Suppressor macrophage treated with lipopolysaccharide for 1 hour (primary cell): ENCODE results near the gene ADAT3.

ENCODE experiments used
- DNase-seq, 3 donors: peaks; one replicate each; pipeline ENCODE4 v3.0.0-alpha.2; 2020 to 2022

ADAT3 gene

DNA sequence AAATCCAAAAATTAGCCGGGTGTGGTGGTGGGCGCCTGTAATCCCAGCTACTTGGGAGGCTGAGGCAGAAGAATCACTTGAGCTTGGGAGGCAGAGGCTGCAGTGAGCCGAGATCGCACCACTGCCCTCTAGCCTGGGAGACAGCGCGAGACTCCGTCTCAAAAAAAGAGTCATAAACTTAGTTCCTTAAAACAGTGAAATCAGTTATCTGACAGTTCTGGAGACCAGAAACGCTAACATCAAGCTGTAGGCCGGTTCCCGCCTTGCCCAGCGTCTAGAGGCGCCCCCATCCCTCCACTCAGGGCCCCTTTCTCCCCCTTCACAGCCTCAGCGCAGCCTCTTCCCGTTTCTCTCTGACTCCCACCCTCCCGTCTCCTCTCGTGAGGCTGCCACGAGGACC, 11.9 kb downstream of the ADAT3 start:
- no peak for DNase-seq

DNA sequence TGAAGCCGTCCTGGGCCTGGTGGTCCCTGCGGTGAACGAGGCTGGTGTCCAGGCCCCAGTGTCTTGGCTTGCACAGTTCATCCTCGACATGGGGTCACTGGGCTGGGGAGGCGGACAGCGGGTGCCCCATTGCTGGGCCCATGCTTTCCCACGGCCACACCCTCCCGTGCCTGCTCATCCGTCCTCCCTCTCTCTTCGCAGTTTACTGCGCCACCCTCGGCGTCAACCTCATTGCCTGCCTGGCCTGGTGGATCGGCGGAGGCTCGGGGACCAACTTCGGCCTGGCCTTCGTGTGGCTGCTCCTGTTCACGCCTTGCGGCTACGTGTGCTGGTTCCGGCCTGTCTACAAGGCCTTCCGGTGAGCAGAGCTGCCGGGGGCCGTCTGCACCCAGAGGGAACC, 12.7 kb downstream of the ADAT3 start:
- DNase-seq = no peak

DNA sequence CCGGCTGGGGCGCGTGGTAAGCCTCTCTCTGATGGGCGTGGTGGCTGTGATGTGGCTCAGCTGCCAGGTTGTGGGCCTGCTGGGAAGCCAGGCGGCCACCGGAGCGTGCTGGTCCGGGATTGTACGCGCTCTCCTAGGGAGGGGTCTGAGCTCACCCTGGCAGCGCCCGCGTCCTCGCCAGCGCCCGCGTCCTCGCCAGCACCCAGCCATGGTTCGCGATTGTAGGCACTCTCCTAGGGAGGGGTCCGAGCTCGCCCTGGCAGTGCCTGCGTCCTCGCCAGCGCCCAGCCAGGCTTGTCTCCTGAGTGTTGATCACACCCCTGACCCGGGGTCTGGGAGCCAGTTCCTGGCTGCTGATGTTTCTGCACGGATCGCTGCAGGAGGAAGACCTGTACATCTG, 13.8 kb downstream of the ADAT3 start:
- no peak for DNase-seq

DNA sequence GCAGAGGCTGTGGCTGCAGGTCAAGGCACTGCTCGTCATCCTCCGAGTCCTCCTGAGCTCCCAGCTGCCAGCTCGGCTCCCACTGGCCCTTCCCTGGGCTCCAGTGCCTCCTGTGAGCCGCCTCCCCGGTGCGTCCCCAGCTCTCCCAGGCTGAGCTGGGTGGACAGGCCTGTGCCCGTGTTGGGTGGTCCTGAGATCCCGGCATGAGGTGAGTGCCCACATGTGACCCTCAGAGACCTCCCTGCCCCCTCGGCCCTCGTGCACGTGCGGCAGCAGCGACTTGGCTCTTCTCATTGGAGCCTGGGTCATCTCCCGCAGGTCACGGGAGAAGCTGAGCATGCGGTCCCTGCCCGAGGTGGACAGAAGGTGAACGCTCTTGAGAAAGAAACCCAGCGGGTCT, 15.4 kb downstream of the ADAT3 start:
- no peak for DNase-seq

DNA sequence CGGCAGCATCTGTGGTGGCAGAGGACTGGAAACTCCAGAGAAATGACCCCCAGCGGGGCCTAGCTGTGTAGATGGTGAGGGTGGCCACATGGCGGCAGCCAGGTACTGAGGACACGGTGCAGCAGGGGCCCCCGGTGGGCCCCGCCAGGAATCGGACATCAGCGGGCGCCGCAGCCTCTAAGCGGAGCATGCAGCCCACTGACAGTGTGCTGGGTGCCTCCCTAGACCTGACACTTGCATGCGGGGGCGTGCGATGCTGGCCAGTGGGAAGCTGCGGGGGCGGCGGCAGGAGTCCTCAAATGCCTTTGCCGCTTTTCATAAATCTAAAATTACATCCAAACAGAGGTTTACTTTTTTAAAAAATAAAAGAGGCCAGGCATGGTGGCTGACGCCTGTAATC, 16.1 kb downstream of the ADAT3 start:
- no peak for DNase-seq

DNA sequence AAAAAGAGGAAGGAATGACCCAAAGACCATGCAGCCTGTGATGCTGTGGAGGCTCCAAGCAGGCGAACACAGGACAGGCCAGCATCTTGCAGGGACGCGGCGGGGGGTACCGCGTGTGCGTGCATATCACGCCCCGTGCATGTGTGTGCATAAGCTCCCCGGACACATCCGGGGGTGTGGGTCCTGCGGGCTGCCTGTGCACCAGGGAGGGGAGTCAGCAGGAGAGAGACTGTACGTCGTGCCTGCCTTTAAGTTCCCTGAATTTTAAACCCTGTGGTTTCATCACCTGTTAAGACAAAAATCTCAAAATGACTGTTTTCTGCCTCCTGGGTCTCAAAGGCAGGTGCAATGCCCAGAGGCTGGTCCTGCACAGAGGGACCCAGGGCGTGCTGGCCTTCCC, 16.6 kb downstream of the ADAT3 start:
- no peak for DNase-seq

DNA sequence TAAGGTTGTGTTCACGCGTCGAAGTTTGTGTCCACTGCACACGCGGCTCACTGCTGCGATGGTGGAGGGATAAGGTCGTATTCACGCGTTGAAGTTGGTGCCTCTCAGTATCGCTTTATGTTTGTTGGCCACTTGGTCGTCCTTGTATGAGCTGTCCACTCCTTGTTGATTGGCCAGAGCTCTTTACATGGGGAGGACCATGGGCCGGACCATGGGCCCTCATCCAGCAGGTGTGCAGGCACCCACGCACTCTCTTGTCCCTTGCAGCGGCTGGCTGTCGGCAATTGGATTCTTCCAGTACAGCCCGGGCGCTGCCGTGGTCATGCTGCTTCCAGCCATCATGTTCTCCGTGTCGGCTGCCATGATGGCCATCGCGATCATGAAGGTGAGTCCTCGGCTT, 17.6 kb downstream of the ADAT3 start:
- no peak for DNase-seq

DNA sequence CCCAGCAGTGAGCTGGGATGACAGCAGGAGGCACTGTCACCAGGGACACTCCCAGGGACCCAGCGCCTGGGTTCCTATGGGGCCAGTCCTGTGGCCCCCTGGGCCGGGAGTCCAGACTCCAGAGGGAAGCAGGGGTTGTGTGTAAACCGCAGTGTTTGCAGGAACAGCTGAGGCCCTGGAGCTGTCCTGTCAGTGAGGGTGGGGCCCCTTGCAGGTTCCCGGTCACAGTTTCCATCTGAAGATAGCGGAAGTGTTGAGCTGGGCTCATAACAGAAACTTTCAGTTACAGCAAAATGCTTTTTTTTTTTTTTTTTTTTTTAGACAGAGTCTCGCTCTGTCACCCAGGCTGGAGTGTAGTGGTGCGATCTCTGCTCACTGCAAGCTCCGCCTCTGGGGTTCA, 18.1 kb downstream of the ADAT3 start:
- DNase-seq = peak; percentile 54 to 72 (median 56)

DNA sequence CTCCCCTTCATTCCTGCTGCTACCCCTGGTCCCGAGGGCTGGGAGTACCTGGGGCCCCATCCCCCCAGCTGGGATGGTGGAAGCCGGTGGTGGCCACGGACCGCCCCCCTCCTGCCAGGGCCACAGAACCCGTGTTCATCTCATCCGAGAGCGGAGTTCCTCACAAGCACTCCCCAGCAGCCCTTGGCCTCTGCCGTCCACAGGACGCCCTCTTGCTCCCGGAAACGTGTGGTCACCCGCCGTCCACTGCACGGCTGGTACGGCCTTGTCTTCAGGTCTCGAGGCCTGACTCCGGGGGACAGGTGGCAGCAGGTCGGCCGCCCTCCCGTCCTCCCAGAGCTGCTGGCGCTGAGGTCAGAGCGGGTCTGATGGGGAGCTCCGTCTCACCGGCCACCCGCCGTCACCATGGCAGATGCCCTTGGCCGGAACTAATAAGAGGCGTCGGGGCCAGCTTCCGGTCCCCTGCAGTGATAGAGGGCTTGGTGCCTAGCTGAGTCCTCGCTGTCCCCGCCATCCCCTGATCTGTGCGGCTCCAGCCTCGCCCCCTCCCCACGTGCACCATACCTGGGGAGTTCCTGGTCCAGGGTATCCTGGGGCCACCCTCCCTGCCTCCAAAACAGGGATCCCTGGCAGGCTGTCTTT, 19.2 kb downstream of the ADAT3 start:
- DNase-seq = no peak

DNA sequence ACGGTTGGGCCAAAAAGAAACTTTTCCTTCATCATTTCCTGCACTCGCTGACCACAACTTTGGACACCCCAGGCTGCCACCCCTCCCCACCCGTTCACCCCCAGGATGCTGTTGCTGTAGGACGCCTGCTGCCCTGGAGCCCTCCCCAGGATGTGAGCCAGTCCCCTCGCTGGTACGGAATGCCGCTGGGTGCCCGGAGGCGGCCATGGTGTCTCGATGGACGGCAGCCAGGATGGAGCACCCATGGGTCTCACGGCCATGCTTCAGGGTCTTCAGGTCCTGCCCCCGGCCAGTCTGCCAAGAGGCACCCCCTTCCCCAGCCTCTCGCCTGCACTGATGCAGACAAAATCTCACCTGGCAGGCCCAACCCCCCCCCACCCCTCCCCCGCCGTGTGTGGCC, 20.3 kb downstream of the ADAT3 start:
- DNase-seq = no peak

DNA sequence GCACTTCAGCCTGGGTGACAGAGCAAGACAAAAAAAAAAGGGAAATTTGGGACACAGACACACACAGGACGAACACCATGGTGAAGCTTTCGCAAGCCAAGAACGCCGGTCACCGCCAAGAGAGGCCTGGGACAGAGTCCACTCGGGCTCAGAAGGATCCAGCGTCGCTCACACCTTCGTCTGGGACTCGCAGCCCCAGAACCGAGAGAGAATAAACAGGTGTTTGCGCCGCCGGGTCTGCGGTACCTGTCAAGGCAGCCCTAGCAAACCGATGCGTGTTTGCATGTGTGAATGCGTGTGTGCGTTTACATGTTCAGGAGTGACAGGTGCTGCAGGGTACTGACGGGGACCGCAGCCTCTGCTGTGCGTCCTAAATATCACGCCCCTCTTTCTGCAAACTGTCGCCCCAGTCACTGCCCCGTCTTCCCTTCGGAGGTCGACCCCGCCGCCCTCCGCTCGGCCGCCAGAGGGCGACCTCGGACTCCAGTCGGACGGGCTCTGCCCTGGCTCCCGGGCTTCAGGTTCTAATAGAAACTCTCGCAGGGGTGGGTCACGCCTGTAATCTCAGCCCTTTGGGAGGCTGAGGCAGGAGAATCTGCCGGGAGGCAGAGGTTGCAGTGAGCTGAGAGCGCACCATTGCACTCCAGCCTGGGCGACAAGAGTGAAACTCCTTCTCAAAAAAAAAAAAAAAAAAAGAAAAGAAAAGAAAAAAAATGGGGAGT, 24.0 kb downstream of the ADAT3 start:
- peak; percentile 89 to 94 (median 92) for DNase-seq

DNA sequence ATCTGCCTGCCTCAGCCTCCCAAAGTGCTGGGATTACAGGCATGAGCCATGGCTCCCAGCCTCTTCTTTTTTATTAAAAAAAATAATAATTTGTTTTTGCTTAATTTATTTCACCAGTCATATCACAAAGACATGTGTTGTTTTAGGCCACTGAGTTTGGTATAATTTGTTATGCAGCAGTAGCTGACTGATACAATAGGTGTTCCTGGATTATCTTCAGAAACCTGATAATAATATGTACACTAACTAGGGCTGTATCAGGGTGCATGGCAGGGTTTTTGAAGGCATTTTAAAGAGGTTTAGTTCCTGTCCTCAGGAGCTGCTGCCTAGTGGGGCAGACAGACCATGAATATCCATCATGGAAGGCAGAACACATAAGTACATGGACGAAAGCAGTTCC, 26.2 kb downstream of the ADAT3 start:
- DNase-seq = no peak

DNA sequence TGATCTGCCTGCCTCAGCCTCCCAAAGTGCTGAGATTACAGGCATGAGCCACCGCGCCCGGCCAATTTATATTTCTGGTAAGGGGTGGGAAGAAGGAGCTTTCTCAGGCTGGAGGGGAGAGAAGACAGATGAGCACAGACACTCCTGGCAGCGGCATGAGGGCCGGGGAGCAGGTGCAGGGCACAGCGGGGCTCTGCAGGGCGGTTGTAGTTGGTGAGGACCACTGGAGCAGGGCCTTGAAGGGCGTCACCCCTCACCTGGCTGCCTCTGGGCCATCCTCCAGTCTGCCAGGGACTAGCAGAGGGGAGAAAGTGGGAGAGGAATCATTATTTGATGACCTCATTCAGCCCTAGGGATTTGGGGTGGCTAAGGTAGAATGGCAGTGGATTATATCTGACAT, 27.2 kb downstream of the ADAT3 start:
- no peak for DNase-seq

DNA sequence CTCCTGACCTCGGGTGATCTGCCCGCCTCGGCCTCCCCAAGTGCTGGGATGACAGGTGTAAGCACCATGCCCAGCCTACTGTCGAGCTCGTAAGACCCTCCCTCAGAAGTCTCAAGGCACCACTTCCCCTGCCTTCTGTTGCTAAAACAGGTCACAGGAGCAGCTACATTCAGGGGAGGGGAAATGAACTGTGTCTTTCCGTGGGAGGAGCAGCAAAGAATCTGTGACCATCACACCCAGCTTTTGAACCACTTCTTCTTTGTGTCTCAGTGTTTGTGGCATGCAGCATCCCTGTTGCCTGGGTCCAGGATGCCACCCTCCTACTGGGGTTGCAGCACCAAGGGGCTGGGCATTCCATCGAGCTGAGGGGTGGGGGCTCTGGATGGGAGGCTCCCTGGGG, 28.0 kb downstream of the ADAT3 start:
- no peak for DNase-seq

DNA sequence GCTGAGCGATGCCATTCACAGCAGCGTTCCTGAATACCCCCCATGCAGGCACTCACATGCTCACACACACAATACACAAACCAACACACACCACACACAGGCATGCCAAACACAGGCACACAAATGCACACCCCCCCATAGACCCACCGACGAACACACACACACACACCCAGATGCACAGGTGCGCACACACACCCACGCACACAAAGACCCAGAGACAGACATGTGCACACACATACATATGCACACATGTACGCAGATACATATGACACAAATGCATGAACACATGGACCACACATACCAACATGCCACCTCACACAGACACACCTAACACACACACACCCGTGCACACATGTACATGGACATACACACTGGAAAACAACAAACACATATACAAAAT, 28.7 kb downstream of the ADAT3 start:
- no peak for DNase-seq

DNA sequence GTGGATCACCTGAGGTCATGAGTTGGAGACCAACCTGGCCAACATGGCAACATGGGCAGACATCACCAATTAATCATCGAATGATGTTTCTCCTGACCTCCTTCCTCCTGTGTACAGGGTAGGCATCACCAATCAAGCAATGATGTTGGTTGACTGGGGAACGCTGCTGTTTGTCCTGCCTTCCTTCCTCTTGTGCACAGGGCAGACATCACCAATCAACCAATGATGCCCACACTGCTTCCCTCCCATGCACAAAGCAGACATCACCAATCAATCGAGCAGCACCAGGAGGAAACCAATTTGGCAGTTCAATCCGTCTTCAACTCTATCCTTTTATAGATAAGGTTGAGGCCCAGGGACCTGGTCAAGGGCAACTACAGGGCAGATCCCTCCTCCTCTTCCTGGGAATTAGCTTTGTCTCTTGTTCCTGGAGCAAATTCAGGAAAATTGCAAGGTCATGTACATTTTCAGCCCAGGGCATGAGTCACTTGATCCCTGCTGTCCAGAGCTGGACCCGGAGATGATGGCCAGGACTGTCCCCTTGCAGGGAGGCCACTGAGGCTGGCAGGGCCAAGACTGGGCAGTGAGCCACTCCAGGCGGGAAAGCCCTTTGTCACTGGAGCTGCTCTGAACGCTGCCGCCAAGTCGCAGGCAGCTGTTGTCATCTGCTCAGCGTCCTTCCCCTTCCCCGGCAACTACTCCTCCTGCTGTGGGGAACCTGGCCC, 30.4 kb downstream of the ADAT3 start:
- peak; percentile 38 to 51 (median 41) for DNase-seq

DNA sequence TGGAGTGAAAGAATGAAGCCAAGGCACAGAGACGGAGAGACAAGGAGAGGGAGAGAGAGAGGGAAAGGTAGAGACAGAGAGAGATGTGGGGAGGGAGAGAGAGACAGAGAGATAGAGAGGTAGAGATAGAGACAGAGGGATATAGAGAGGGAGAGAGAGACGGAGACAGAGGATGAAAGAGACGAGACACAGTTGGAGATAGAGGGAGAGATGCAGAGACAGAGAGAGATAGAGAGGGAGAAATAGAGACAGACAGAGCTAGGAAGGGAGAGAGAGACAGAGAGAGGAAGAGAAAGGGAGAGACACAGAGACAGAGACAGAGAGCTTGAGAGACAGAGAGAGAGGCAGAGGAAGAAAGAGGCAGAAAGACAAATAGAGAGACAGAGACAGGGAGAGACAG, 31.2 kb downstream of the ADAT3 start:
- DNase-seq = no peak

DNA sequence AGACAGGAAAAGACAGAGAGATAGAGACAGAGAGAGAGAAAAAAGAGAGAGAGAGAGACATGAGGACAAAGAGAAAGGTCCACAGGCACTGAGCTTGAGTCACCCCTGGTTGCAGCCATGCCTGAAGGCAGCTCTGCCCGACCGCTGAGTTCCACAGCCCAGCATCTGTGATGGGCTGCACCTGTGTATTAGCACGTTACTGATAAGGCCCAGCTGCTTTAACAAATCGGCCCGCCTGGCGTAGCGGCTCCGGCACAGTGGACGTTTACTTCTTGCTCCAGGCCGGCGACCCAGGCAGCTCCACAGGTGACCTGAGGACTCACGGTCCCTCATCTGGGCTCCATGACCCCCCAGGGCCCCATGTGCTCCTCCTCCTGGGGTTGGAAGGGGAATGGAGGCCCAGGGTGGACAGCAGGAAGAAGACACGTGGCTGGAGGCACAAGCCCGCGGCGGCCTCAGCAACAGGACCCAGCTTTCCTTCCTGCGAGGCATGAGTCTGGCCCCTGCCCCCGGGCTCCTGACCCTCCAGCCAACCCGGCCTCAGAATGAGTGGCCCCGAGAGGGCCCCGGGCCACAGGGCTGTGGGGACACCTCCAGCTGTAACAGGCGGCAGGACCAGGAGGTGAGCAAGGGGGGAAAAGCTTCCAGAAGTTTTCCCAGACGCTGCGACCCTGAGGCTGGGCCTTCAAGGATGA, 31.9 kb downstream of the ADAT3 start:
- DNase-seq = no peak

DNA sequence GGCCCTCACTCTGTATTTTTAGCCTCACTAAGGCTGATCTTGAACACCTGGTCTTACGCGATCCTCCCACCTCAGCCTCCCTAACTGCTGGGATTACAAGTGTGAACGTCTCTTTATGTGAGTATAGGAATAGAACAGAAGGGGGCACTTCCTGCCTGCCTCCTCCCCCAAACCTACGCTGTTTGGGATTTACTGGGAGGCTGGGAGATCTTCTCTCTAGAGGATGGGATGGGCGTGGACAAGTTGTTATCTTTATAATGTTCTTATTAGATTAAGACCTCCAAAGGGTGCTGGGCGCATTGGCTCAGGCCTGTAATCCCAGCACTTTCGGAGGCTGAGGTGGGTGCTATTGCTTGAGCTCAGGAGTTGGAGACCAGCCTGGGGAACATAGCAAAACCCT, 32.9 kb downstream of the ADAT3 start:
- DNase-seq = no peak

DNA sequence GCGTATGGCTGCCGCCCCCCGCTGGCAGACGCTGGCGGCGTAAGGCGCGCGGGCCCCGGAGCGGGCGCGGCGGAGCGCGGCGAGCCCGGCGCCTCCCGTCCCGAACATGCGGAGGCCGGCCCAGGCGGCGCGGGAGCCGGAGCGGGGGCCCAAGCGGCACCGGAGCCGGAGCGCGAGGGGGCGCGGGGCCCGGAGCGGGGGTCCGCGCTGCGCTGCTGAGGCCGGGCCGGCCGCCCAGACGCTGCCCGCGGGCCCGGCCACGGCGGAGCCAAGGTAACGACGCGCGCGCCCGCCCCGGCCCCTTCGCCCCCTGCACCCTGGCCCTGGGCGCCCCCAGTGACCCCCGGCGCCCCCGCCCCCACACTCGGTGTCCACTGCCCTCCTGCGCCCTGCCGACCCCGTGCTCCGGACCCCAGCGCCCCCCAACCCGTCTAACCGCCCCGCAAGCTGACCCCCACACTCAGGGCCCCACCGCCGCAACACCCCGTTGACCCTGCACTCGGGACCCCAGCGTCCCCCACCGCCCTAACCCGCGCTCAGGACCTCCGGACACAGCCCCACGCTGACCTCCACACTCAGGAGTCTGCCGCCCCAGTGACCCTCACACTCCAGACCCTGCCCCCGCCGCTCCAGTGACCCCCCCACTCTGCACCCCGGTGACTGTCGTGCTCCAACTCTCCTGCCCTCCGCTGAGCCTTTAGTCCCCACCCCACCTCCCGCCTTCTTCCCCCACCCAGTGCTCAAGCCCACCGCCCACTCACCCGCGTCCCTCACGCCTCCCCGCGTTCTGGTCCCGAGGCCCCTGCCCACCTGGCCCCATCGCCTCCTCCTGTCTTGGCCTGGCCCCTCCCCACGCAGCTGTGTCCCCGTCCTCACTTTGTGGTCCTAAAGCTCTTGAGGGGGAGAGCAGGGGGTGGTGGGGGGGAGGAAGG, 36.2 kb downstream of the ADAT3 start, which contains the start of gene CSNK1G2:
TSS of gene CSNK1G2 (plus strand) at position 27 of the 932 bp plus-strand sequence. CDS start 28,601 bp downstream, outside the sequence.
- no peak for DNase-seq

DNA sequence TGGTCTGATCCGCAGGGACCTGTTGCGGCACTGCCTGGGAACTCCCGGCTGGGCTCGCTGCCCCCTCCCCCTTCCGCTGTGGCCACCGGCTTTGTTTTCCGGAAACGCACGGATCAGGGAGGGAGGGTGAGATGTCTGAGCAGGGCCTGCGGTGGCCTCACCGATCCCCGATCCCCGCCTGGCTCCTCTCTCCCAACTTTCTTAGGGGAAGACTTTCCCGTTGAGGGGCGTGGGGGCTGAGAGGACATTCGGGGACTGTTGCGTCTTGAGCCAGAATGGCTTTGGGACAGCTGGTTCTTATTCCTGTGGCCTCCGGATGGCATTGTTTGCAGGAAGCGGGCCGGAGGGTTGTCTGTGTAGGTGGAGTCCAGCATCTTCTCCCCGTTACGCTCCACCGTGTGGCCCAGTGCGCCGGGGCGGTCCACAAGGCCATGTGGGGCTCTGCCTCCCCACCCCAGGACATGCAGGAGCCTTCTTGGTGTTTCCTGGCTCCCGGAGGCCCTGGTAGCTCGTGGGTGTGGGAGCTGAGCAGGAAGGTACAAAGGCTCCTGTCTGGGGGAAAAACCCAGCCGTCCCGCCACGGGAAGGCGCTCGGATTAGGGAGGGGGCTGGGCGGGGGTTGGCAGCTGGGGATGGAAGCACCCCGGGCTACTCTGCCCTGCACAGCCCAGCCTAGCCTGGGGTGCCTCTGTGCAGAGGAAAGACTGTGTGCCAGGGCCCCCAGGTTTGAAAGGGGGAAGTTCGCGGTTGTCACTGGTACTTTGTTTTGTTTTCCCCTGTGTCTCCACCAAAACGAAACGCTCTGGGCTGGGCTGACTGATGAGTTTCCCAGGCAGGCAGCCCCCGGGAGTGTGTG, 37.1 kb downstream of the ADAT3 start:
- peak; percentile 61 to 81 (median 63) for DNase-seq
